Breast epithelium (tissue), 3 donors: Measurements from ENCODE around the gene HTR1E.

ENCODE experiments used
- CTCF ChIP-seq, 3 donors: fragments of 450-650 bp; IDR thresholded peaks; one replicate each; pipeline ENCODE4 v1.5.1; 2016 to 2017; ENCODE audit warnings: antibody characterized with exemption in 3 of 3, mild to moderate bottlenecking in 3 of 3, moderate library complexity in 3 of 3
- POLR2A ChIP-seq: fragments of 450-650 bp; IDR thresholded peaks from one replicate; pipeline ENCODE4 v1.6.1; 2016; ENCODE audit warnings: antibody characterized with exemption, mild to moderate bottlenecking, moderate library complexity

GRCh38 chr6:87027021-87027420 lies 89.7 kb downstream of the HTR1E start:
- TF ChIP-seq CTCF (IDR thresholded peaks at IDR 0.05) (no peak), POLR2A (no peak)
